Measurements from ENCODE around the gene EDC3.

GRCh38 chr15:74605795-74606150, 90.1 kb downstream of the EDC3 start:
- TF ChIP-seq POLR2A (IDR thresholded peaks at IDR 0.05; ENCODE audit: low read depth, low read length) (no peak), CTCF (conservative IDR thresholded peaks at IDR 0.05; ENCODE audit: low read depth, low read length) (no peak), ELK1 (IDR thresholded peaks at IDR 0.05; ENCODE audit: borderline replicate concordance, low read depth, low read length) (no peak), BHLHE40 (IDR thresholded peaks at IDR 0.05; ENCODE audit: low read depth, low read length) (no peak), RAD21 (IDR thresholded peaks at IDR 0.05; ENCODE audit: low read length) (no peak), CHD1 (IDR thresholded peaks at IDR 0.05; ENCODE audit: low read depth, low read length) (no peak), MAFK (IDR thresholded peaks at IDR 0.05; ENCODE audit: low read depth, low read length) (no peak), RFX5 (IDR thresholded peaks at IDR 0.05; ENCODE audit: low read depth, low read length) (no peak), USF2 (IDR thresholded peaks at IDR 0.05; ENCODE audit: low read depth, low read length) (no peak)

All from IMR-90 (cell line).